Right atrium auricular region (tissue), 2 donors: ENCODE results near the gene GJA9. TPM values are rescaled to one million over a fixed set of nuclear protein-coding genes. Genes with fewer than 3 reads are reported as not detected.

Source experiments
- DNase-seq: peaks from one replicate; pipeline ENCODE4 v3.0.0-alpha.2; 2019; ENCODE audit warnings: low spot score
- H3K27ac ChIP-seq, 2 donors: fragments of 200-600 bp; sonication (generic); 1 replicate in 1 of 2; 2 replicates in 1 of 2; pipeline ENCODE4 v1.5.1; 2016 to 2019
- H3K27me3 ChIP-seq, 2 donors: fragments of 200-600 bp; sonication (generic); one replicate each; pipeline versions ENCODE4 v1.5.1 to v1.6.0; 2017 to 2019
- H3K36me3 ChIP-seq: fragments of 200-600 bp; sonication (generic); one replicate; pipeline ENCODE4 v1.5.1; 2016
- H3K4me1 ChIP-seq, 2 donors: fragments of 200-600 bp; sonication (generic); one replicate each; pipeline versions ENCODE4 v1.5.1 to v1.6.0; 2017 to 2019
- H3K4me3 ChIP-seq, 2 donors: fragments of 200-600 bp; sonication (generic); 1 replicate in 1 of 2; 2 replicates in 1 of 2; pipeline ENCODE4 v1.5.1; 2017 to 2019; ENCODE audit warnings: mild to moderate bottlenecking in 1 of 2, moderate library complexity in 1 of 2
- H3K9me3 ChIP-seq, 2 donors: fragments of 200-600 bp; sonication (generic); one replicate each; pipeline ENCODE4 v1.5.1; 2019
- total RNA-seq, 2 donors: library from RNA; depleted of rRNA; stranded (reverse); fragments of >200 nt; gene quantifications; one replicate each; pipeline ENCODE4 v1.1.0, GENCODE V29; 2016
- TF ChIP-seq, protein P1 (sequence below), 2 donors: fragments of 200-600 bp; sonication (generic); IDR thresholded peaks; one replicate each; pipeline ENCODE4 v1.5.1; 2019; ENCODE audit warnings: antibody characterized with exemption in 2 of 2

Gene GJA9
- total RNA-seq, 2 donors from 2014 or later = not detected

DNA sequence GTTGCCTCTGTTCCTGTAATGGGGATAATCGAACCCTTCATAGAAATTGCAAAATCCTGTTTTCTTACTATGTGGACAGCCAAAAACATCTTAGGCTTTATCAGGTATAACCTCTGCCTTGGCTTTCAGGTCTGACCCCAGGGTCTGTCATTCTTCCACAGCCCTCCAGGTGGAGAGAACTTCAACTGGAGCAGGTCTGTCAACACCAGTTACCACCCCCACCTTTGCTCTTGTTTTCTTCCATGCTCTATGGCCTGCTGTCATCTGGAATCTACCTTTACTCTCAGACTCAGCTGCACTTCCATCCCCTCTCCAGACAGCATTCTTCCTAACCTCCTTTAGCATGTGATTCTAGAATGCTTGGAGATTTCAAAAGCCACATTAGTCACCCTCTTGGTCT is 10.4 kb upstream of the GJA9 start:
- no peaks in the 10 kb centered on the region for H3K36me3 ChIP-seq
- no peak for DNase-seq
- H3K9me3 ChIP-seq = no peaks in the 10 kb centered on the region
- H3K27me3 ChIP-seq = no peaks in the 10 kb centered on the region
- H3K4me3 ChIP-seq = no peak overlapping the region
- TF ChIP-seq, protein P1, sequence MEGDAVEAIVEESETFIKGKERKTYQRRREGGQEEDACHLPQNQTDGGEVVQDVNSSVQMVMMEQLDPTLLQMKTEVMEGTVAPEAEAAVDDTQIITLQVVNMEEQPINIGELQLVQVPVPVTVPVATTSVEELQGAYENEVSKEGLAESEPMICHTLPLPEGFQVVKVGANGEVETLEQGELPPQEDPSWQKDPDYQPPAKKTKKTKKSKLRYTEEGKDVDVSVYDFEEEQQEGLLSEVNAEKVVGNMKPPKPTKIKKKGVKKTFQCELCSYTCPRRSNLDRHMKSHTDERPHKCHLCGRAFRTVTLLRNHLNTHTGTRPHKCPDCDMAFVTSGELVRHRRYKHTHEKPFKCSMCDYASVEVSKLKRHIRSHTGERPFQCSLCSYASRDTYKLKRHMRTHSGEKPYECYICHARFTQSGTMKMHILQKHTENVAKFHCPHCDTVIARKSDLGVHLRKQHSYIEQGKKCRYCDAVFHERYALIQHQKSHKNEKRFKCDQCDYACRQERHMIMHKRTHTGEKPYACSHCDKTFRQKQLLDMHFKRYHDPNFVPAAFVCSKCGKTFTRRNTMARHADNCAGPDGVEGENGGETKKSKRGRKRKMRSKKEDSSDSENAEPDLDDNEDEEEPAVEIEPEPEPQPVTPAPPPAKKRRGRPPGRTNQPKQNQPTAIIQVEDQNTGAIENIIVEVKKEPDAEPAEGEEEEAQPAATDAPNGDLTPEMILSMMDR (IDR thresholded peaks at IDR 0.05) = no peak
- H3K4me1 ChIP-seq = no peaks in the 10 kb centered on the region
- H3K27ac ChIP-seq = no peak overlapping the region

DNA sequence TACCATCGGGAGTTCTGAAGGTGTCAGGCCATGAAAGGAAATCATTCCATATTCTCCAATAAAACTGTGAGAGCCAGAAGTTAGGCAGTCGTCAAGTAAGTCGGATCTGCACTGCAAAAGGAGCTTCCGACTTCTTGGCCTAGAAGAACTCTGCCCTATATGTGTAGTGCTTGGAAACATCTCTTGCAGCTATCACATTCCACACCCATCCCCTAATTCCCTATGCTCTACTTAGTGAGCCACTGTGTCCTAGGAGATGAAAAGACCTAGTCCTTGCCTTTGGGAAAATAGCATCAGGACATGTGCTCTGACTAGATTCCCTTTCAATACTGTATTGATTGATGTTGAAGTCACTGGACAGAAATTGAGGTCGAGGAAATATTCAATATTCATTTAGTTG is 8.2 kb upstream of the GJA9 start:
- Histone ChIP-seq H3K9me3 (no peaks in the 10 kb centered on the region), H3K4me3 (no peak overlapping the region), H3K27me3 (no peaks in the 10 kb centered on the region), H3K27ac (no peak overlapping the region), H3K4me1 (no peaks in the 10 kb centered on the region), H3K36me3 (no peaks in the 10 kb centered on the region)
- no peak for DNase-seq
- TF ChIP-seq, protein P1 (IDR thresholded peaks at IDR 0.05) = no peak

DNA sequence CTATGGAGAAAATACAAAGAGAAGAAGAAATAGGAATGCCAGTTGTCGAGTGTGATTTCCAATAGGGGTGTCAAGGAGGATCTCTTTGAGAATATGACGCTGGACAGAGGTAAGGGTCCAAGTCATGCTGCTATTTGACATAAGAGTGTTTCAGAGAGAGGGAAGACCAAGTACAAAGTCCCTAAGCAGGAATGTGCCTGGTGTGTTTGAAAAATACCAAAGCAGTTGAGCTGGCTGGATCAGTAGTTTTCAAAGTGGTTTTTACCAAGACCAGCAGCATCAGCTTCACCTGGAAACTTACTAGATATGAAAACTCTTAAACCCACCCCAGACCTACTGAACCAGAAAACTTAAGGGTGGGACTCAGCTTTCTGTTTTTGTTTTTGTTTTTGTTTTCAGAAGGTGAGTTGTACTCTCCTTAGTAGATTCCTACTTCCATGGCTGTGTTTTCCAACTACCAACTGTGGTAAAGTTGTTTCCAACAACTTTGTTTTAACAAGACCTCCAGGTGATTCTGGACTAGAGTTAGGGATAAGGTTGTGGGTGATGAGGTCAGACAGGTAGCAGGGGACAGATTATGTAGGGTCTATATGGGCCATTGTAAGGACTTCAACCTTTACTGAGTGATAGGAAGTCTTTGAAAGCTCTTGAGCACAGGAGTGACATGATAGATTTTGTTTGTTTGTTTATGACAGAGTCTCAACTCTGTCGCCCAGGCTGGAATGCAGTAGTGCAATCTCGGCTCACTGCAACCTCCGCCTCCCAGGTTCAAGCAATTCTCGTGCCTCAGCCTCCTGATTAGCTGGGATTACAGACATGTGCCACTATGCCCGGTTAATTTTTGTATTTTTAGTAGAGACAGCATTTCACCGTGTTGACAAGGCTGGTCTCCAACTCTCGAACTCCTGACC is 7.3 kb upstream of the GJA9 start:
- no peaks in the 10 kb centered on the region for H3K4me1 ChIP-seq
- H3K27me3 ChIP-seq = no peaks in the 10 kb centered on the region
- TF ChIP-seq, protein P1 (IDR thresholded peaks at IDR 0.05) = no peak
- H3K9me3 ChIP-seq = no peaks in the 10 kb centered on the region
- no peaks in the 10 kb centered on the region for H3K36me3 ChIP-seq
- H3K4me3 ChIP-seq = no peak overlapping the region
- DNase-seq = no peak
- H3K27ac ChIP-seq = no peak overlapping the region

DNA sequence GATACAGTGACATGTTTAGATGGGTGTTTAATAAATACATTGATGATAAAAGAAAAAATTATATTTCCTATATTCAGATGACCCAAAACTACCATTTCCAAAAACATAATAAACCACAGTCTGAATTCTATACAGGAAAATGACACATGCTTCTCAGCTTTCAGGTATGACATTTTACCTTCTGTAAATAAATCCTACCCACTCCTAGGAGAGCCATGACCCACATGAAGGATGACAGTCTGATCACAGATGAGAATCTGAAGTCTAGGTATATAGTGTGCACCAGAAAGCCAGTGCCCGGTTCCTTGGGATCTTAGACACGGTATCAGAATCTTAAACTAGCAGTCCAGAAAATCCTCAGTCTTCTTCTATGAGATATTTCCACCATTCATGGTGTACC is 3.7 kb upstream of the GJA9 start:
- no peak overlapping the region for H3K27ac ChIP-seq
- no peak for DNase-seq
- no peaks in the 10 kb centered on the region for H3K9me3 ChIP-seq
- no peaks in the 10 kb centered on the region for H3K36me3 ChIP-seq
- no peak overlapping the region for H3K4me3 ChIP-seq
- H3K4me1 ChIP-seq = no peaks in the 10 kb centered on the region
- no peaks in the 10 kb centered on the region for H3K27me3 ChIP-seq
- TF ChIP-seq, protein P1 (IDR thresholded peaks at IDR 0.05) = no peak

DNA sequence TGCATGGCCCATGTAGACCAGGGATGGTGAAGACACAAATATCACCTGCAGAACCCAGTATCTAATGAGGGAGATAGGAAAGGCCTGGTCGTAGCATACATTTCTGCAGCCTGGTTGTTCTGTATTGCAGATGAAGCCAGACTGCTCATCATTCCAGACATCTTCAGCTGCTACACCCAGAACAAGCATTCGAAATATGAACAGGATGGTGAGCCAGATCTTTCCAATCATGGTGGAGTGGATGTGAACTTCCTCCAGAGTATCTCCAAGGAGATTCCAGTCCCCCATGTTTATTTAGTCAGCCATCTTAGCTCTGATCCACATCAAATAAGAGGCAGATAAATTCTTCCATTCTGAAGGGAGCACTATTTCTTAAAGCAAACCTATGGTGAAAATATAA is 5.6 kb downstream of the GJA9 start:
- DNase-seq = no peak
- H3K4me3 ChIP-seq = no peak overlapping the region
- H3K27ac ChIP-seq = no peak overlapping the region
- TF ChIP-seq, protein P1 (IDR thresholded peaks at IDR 0.05) = no peak
- H3K27me3 ChIP-seq = no peaks in the 10 kb centered on the region
- H3K36me3 ChIP-seq = no peaks in the 10 kb centered on the region
- H3K4me1 ChIP-seq = peaks cover 0 to 20% of the 10 kb centered on the region in 2 donors
- no peaks in the 10 kb centered on the region for H3K9me3 ChIP-seq
